Mucosa of rectum (tissue), 2 donors: ENCODE data around the gene LONP2.

Experiments used
- H3K27ac ChIP-seq, 2 donors: one replicate each; pipeline ENCODE4 v1.7.0; 2013; ENCODE audit warnings: inconsistent platforms in 2 of 2, low read depth in 2 of 2, low read length in 2 of 2
- H3K27me3 ChIP-seq, 2 donors: one replicate each; pipeline ENCODE4 v1.7.0; 2013; ENCODE audit warnings: low read length in 2 of 2; ENCODE audit not compliant: control insufficient read depth in 2 of 2, insufficient read depth in 2 of 2
- H3K36me3 ChIP-seq, 2 donors: one replicate each; pipeline ENCODE4 v1.7.0; 2013; ENCODE audit warnings: low read length in 2 of 2; ENCODE audit not compliant: control insufficient read depth in 2 of 2, insufficient read depth in 2 of 2
- H3K4me1 ChIP-seq, 2 donors: one replicate each; pipeline ENCODE4 v1.7.0; 2013; ENCODE audit warnings: low read length in 2 of 2, mild to moderate bottlenecking in 1 of 2; ENCODE audit not compliant: control insufficient read depth in 2 of 2, insufficient read depth in 2 of 2
- H3K4me3 ChIP-seq, 2 donors: one replicate each; pipeline ENCODE4 v1.7.0; 2013; ENCODE audit warnings: low read length in 2 of 2
- H3K9ac ChIP-seq, 2 donors: one replicate each; pipeline ENCODE4 v1.7.0; 2013; ENCODE audit warnings: low read length in 2 of 2, low read depth in 1 of 2, mild to moderate bottlenecking in 1 of 2
- H3K9me3 ChIP-seq, 2 donors: one replicate each; pipeline ENCODE4 v1.7.0; 2013; ENCODE audit warnings: low read length in 2 of 2; ENCODE audit not compliant: control insufficient read depth in 2 of 2
- donor health status: healthy.
- donor health status: Normal muscosa, but diverticular disease.

Gene LONP2

GRCh38 chr16:48212033-48212432 is 32.1 kb upstream of the LONP2 start:
- Histone ChIP-seq H3K9ac (no peak overlapping the region), H3K4me3 (no peak overlapping the region), H3K27me3 (no peaks in the 10 kb centered on the region), H3K27ac (no peak overlapping the region), H3K4me1 (no peaks in the 10 kb centered on the region), H3K36me3 (no peaks in the 10 kb centered on the region), H3K9me3 (peaks cover 0 to 2% of the 10 kb centered on the region in 2 donors)

GRCh38 chr16:48215738-48216137 is 28.4 kb upstream of the LONP2 start:
- no peak overlapping the region for H3K9ac ChIP-seq
- H3K4me3 ChIP-seq, result no peak overlapping the region
- no peaks in the 10 kb centered on the region for H3K36me3 ChIP-seq
- H3K27ac ChIP-seq, result no peak overlapping the region
- peaks cover 0 to 2% of the 10 kb centered on the region in 2 donors for H3K9me3 ChIP-seq
- no peaks in the 10 kb centered on the region for H3K27me3 ChIP-seq
- H3K4me1 ChIP-seq, result no peaks in the 10 kb centered on the region

GRCh38 chr16:48217708-48218107 is 26.4 kb upstream of the LONP2 start:
- H3K9me3 ChIP-seq, result peaks cover 0 to 2% of the 10 kb centered on the region in 2 donors
- H3K9ac ChIP-seq, result no peak overlapping the region
- H3K27ac ChIP-seq, result no peak overlapping the region
- no peaks in the 10 kb centered on the region for H3K27me3 ChIP-seq
- no peaks in the 10 kb centered on the region for H3K36me3 ChIP-seq
- no peaks in the 10 kb centered on the region for H3K4me1 ChIP-seq
- H3K4me3 ChIP-seq, result no peak overlapping the region

- Histone ChIP-seq H3K4me1 (no peaks in the 10 kb centered on the region), H3K27me3 (no peaks in the 10 kb centered on the region), H3K36me3 (no peaks in the 10 kb centered on the region), H3K9ac (no peak overlapping the region), H3K4me3 (no peak overlapping the region), H3K27ac (no peak overlapping the region), H3K9me3 (peaks cover 0 to 2% of the 10 kb centered on the region in 2 donors)
Observed at GRCh38 chr16:48218473-48218872, 25.6 kb upstream of the LONP2 start.

- Histone ChIP-seq H3K27me3 (no peaks in the 10 kb centered on the region), H3K36me3 (no peaks in the 10 kb centered on the region), H3K4me3 (no peak overlapping the region), H3K27ac (no peak overlapping the region), H3K4me1 (no peaks in the 10 kb centered on the region), H3K9ac (no peak overlapping the region), H3K9me3 (peaks cover 0 to 2% of the 10 kb centered on the region in 2 donors)
Observed at GRCh38 chr16:48220891-48221290, 23.2 kb upstream of the LONP2 start.

GRCh38 chr16:48223490-48223889 is 20.6 kb upstream of the LONP2 start:
- Histone ChIP-seq H3K27me3 (no peaks in the 10 kb centered on the region), H3K27ac (no peak overlapping the region), H3K9me3 (no peaks in the 10 kb centered on the region), H3K4me1 (no peaks in the 10 kb centered on the region), H3K4me3 (no peak overlapping the region), H3K36me3 (no peaks in the 10 kb centered on the region), H3K9ac (no peak overlapping the region)

- H3K9ac ChIP-seq, result no peak overlapping the region
- H3K4me1 ChIP-seq, result no peaks in the 10 kb centered on the region
- no peaks in the 10 kb centered on the region for H3K9me3 ChIP-seq
- H3K27me3 ChIP-seq, result no peaks in the 10 kb centered on the region
- H3K4me3 ChIP-seq, result no peak overlapping the region
- H3K27ac ChIP-seq, result no peak overlapping the region
- H3K36me3 ChIP-seq, result no peaks in the 10 kb centered on the region
Observed at GRCh38 chr16:48225456-48225855, 18.6 kb upstream of the LONP2 start.

GRCh38 chr16:48231727-48232492 is 12.2 kb upstream of the LONP2 start:
- no peak overlapping the region for H3K4me3 ChIP-seq
- no peaks in the 10 kb centered on the region for H3K9me3 ChIP-seq
- no peaks in the 10 kb centered on the region for H3K27me3 ChIP-seq
- no peaks in the 10 kb centered on the region for H3K36me3 ChIP-seq
- no peak overlapping the region for H3K9ac ChIP-seq
- H3K4me1 ChIP-seq, result peaks cover 0 to 4% of the 10 kb centered on the region in 2 donors
- no peak overlapping the region for H3K27ac ChIP-seq

- Histone ChIP-seq H3K9ac (no peak overlapping the region), H3K9me3 (no peaks in the 10 kb centered on the region), H3K36me3 (no peaks in the 10 kb centered on the region), H3K4me3 (no peak overlapping the region), H3K4me1 (peaks cover 0 to 4% of the 10 kb centered on the region in 2 donors), H3K27ac (no peak overlapping the region), H3K27me3 (no peaks in the 10 kb centered on the region)
Observed at GRCh38 chr16:48232493-48233040, 11.5 kb upstream of the LONP2 start.

GRCh38 chr16:48234630-48235029 is 9.5 kb upstream of the LONP2 start:
- Histone ChIP-seq H3K36me3 (no peaks in the 10 kb centered on the region), H3K27ac (no peak overlapping the region), H3K9ac (no peak overlapping the region), H3K27me3 (no peaks in the 10 kb centered on the region), H3K9me3 (no peaks in the 10 kb centered on the region), H3K4me3 (no peak overlapping the region), H3K4me1 (peaks cover 0 to 4% of the 10 kb centered on the region in 2 donors)
